Karpas-422 (cell line): ENCODE data around the gene PPT1. TPM values are rescaled to one million over a fixed set of nuclear protein-coding genes. Genes with fewer than 3 reads are reported as not detected.
"Not testable (repeated sequence)": the region's sequence is repeated elsewhere in the genome, so short reads cannot be mapped to it uniquely, and the experiment has no call there.

Experiments
- DNase-seq: peaks from one replicate; pipeline ENCODE4 v3.0.0-alpha.2; 2015
- H2AFZ ChIP-seq: fragments of 200-600 bp; sonication (generic); 2 replicates; pipeline ENCODE4 v1.6.1; 2014; ENCODE audit warnings: antibody characterized with exemption, low read length, mixed read lengths
- H3K27ac ChIP-seq: fragments of 200-600 bp; sonication (generic); 2 replicates; pipeline ENCODE4 v1.5.1; 2014; ENCODE audit warnings: mild to moderate bottlenecking, low read length, moderate library complexity
- H3K27me3 ChIP-seq: fragments of 200-600 bp; sonication (generic); 2 replicates; pipeline ENCODE4 v1.6.1; 2014; ENCODE audit warnings: low read length, mixed read lengths
- H3K36me3 ChIP-seq: fragments of 200-600 bp; sonication (generic); 2 replicates; pipeline ENCODE4 v1.6.1; 2014; ENCODE audit warnings: low read length, mixed read lengths; ENCODE audit not compliant: insufficient read depth
- H3K4me1 ChIP-seq: fragments of 200-600 bp; sonication (generic); 2 replicates; pipeline ENCODE4 v1.6.1; 2014; ENCODE audit warnings: mild to moderate bottlenecking, low read length, mixed read lengths
- H3K4me2 ChIP-seq: fragments of 200-600 bp; sonication (generic); 2 replicates; pipeline ENCODE4 v1.6.1; 2014; ENCODE audit warnings: low read length, low read depth, mild to moderate bottlenecking; ENCODE audit not compliant: poor library complexity, severe bottlenecking
- H3K4me3 ChIP-seq: fragments of 200-600 bp; sonication (generic); 2 replicates; pipeline ENCODE4 v1.5.1; 2014; ENCODE audit warnings: mild to moderate bottlenecking, antibody characterized with exemption, low read length, mixed read lengths
- H3K79me2 ChIP-seq: fragments of 200-600 bp; sonication (generic); 2 replicates; pipeline ENCODE4 v1.6.1; 2014; ENCODE audit warnings: mild to moderate bottlenecking, low read length, mixed read lengths
- H3K9ac ChIP-seq: fragments of 200-600 bp; sonication (generic); 2 replicates; pipeline ENCODE4 v1.6.0; 2014; ENCODE audit warnings: low read length
- H3K9me2 ChIP-seq: fragments of 200-600 bp; sonication (generic), shearing (Covaris generic); replicated peaks from 2 replicates; pipeline ENCODE4 v1.6.0; 2014; ENCODE audit warnings: mild to moderate bottlenecking, low read length, moderate library complexity; ENCODE audit not compliant: insufficient read depth
- H3K9me3 ChIP-seq: fragments of 300-700, 200-600 bp; sonication (generic); 2 replicates; pipeline ENCODE4 v1.6.1; 2014; ENCODE audit warnings: low read length, mixed read lengths
- H4K20me1 ChIP-seq: fragments of 200-600 bp; sonication (generic); 2 replicates; pipeline ENCODE4 v1.6.1; 2014; ENCODE audit warnings: mild to moderate bottlenecking, antibody characterized with exemption, low read length, low read depth; ENCODE audit not compliant: insufficient read depth
- total RNA-seq: library from RNA; depleted of rRNA; stranded (reverse); fragments of >200 nt; shearing (Covaris generic); gene quantifications from 2 replicates; pipeline ENCODE4 v1.2.3, GENCODE V29; 2014; ENCODE audit warnings: low replicate concordance

Gene PPT1
- total RNA-seq, 1 experiment from 2014 or later, result 77.4 TPM

DNA sequence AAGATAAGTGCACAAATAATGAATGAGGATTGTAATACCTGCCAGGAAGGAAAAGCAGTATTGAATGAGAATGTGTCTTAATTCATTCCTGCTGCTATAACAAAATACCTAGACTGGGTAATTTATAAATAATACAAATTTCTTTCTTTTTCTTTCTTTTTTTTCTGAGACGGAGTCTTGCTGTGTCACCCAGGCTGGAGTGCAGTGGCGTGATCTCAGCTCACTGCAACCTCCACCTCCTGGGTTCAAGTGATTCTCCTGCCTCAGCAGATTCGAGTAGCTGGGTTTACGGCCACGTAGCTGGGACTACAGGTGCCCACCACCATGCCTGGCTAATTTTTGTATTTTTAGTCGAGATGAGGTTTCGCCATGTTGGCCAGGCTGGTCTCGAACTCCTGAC, 59.8 kb downstream of the PPT1 start:
- H3K4me1 ChIP-seq, result peaks cover 22% of the 10 kb centered on the region
- not testable (repeated sequence) for H3K9ac ChIP-seq, H3K27ac ChIP-seq, H3K9me2 ChIP-seq, H3K4me2 ChIP-seq, H2AFZ ChIP-seq, H3K27me3 ChIP-seq, DNase-seq, H3K36me3 ChIP-seq, H4K20me1 ChIP-seq, H3K9me3 ChIP-seq, H3K4me3 ChIP-seq
- H3K79me2 ChIP-seq, result peaks cover 16% of the 10 kb centered on the region

DNA sequence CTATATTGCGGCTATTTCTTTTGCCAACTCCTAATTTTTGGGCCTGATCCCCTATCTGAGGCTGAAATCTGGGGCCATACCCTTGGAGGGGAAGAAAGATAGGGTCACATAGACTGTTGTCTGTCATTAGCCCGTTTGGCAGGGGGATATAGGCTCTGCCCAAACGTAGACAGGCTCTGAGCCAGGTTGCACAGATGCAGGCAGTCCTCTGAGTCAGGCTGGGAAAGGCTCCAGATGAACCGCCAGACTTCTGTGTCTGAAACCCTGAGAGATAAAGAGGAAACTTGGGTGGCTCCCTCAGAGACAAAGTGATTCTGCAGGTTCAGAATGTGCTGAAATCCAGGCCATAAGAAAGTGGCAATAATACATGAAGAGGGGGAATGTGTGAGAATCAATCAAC, 60.5 kb downstream of the PPT1 start:
- H4K20me1 ChIP-seq, result no peaks in the 10 kb centered on the region
- H3K9me2 ChIP-seq, result no peaks in the 10 kb centered on the region

DNA sequence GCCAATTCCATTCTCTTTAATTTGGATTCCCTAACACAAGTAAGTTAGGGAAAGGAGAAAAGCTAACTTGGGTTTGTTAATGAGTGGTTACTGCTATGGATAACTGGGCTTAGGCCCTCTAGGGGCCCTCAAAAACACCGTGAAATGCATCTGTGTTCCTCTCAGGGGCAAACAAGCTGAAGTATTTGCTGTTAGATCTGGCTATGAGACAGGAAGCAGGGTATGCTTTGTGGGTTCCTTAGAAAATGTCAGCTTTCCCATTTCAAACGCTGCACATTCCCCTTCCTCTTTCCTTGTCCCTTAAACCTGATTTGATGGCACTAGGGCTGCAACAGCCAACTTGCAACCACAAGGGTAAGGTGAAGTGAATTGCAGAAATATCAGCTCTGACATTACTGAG, 62.2 kb downstream of the PPT1 start:
- H3K9ac ChIP-seq, result no peak overlapping the region
- H2AFZ ChIP-seq, result no peak overlapping the region
- no peaks in the 10 kb centered on the region for H3K9me2 ChIP-seq
- H3K27me3 ChIP-seq, result no peaks in the 10 kb centered on the region
- no peak overlapping the region for H3K4me2 ChIP-seq
- H3K9me3 ChIP-seq, result no peaks in the 10 kb centered on the region
- DNase-seq, result no peak
- peaks cover 13% of the 10 kb centered on the region for H3K4me1 ChIP-seq
- no peak overlapping the region for H3K4me3 ChIP-seq
- H3K36me3 ChIP-seq, result no peaks in the 10 kb centered on the region
- H3K79me2 ChIP-seq, result no peaks in the 10 kb centered on the region
- no peak overlapping the region for H3K27ac ChIP-seq
- H4K20me1 ChIP-seq, result no peaks in the 10 kb centered on the region

More for the DNA sequence above, 60.5 kb downstream of the PPT1 start:
- Histone ChIP-seq H2AFZ (no peak overlapping the region), H3K27me3 (no peaks in the 10 kb centered on the region), H3K9ac (no peak overlapping the region), H3K79me2 (peaks cover 9% of the 10 kb centered on the region), H3K27ac (no peak overlapping the region), H3K4me2 (no peak overlapping the region), H3K36me3 (no peaks in the 10 kb centered on the region), H3K4me1 (peaks cover 15% of the 10 kb centered on the region), H3K9me3 (no peaks in the 10 kb centered on the region), H3K4me3 (no peak overlapping the region)
- DNase-seq, result no peak

DNA sequence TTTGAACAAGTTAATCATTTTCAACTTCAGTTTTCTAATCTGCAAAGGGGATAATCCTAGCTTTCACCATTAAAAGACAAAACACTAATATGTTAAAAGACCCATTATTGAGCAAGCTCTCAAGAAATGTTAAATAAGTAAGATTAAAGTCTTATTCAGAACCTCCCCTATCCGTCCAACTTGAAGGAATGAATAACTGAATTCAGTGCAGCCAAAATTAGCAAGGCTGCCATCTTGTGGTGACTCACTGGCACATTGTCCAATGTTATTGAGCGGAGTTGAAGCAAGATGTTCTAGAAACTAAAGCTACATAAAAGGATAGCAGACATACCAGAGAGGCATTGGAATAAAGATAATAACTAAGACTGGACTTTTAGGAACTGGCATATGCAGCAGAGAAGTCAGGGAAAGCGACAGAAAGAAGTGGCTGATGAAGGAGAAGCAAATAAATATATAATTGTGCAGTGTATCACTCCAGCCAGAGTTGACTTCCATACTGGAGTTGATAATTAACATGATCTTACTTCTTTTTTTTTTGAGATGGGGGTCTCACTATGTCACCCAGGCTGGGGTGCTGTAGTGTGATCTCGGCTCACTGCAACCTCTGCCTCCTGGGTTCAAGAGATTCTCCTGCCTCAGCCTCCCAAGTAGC, 64.7 kb downstream of the PPT1 start:
- no peaks in the 10 kb centered on the region for H3K9me3 ChIP-seq
- no peak overlapping the region for H3K4me3 ChIP-seq
- H3K27ac ChIP-seq, result no peak overlapping the region
- no peaks in the 10 kb centered on the region for H3K36me3 ChIP-seq
- H3K27me3 ChIP-seq, result no peaks in the 10 kb centered on the region
- H2AFZ ChIP-seq, result no peak overlapping the region
- no peaks in the 10 kb centered on the region for H3K4me1 ChIP-seq
- no peak overlapping the region for H3K9ac ChIP-seq
- H3K9me2 ChIP-seq, result no peaks in the 10 kb centered on the region
- peak; percentile 83 for DNase-seq
- H3K4me2 ChIP-seq, result no peak overlapping the region
- no peaks in the 10 kb centered on the region for H3K79me2 ChIP-seq
- H4K20me1 ChIP-seq, result no peaks in the 10 kb centered on the region

DNA sequence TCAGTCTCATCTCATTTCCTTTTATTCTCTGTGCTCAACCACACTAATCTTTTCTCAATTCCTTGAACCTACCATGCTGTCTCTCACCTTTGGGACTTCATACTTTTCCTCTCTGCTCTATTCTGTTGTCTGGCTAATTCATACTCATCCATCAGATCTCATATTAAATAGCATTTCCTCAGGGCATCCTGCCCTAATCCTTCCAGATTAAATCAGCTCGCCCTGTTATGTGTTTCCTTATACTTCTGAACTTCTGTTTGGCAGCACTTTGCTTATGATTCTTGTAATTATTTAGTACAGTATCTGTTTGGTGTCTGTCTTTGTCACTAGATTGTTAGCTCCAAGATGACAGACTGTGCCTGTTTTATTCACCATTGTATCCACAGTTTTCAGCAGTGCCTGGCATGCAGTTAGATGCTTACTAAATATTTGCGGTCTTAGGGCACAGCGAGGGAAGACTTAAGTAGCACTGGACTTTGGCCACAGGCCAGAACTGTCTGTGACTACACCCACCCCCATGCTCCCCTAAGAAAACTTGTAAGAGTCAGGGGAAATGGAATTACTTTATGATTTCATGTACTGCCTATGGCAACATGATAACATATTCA, 66.4 kb downstream of the PPT1 start:
- Histone ChIP-seq H3K4me2 (no peak overlapping the region), H3K9me2 (no peaks in the 10 kb centered on the region)
- DNase-seq, result peak; percentile 12

DNA sequence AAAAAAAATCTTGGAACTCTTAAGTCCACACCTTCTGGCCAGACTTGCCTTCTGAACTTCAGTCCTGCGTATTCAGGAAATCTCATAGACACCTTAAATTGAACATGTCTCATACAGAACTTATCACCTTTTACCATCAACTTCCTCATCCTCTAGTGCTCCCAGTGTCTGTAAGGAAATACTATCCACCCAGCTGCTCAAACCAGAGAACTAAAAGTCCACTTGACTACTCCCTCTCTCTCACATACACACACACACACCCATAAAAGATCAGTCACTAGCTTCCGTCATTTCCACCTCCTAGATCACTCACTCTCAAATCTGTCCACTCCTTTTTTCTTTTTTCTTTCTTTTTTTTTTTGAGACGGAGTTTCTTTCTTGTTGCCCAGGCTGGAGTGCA, 67.4 kb downstream of the PPT1 start:
- no peaks in the 10 kb centered on the region for H3K27me3 ChIP-seq
- H4K20me1 ChIP-seq, result no peaks in the 10 kb centered on the region

More for the DNA sequence above, 66.4 kb downstream of the PPT1 start:
- H3K36me3 ChIP-seq, result no peaks in the 10 kb centered on the region
- H3K9me3 ChIP-seq, result no peaks in the 10 kb centered on the region
- no peak overlapping the region for H3K9ac ChIP-seq
- no peak overlapping the region for H3K27ac ChIP-seq
- no peak overlapping the region for H3K4me3 ChIP-seq
- H3K79me2 ChIP-seq, result no peaks in the 10 kb centered on the region
- no peaks in the 10 kb centered on the region for H3K4me1 ChIP-seq
- H2AFZ ChIP-seq, result no peak overlapping the region
- H3K27me3 ChIP-seq, result no peaks in the 10 kb centered on the region
- H4K20me1 ChIP-seq, result no peaks in the 10 kb centered on the region

DNA sequence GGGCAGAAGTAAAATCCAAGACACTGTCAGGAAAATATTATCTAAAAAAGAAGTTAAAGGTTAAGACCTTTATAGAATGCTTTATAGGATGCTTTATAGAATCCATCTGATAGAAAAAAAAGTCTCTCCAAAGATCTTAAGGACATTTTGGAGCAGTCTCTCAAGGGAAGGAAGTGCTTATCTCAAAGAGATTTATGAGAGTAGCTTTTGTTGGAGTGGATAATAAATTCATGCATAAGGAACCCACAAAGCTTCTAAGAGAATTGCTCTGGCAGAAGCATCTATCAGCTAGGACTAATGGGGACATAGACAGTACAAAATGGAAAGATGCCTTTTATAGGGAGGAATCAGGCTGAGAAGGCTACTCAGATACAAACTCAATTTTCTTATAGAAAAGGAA, 69.4 kb downstream of the PPT1 start:
- no peak for DNase-seq
- no peak overlapping the region for H3K4me3 ChIP-seq

More for the DNA sequence above, 67.4 kb downstream of the PPT1 start:
- H3K4me1 ChIP-seq, result no peaks in the 10 kb centered on the region
- no peak overlapping the region for H3K9ac ChIP-seq
- no peaks in the 10 kb centered on the region for H3K36me3 ChIP-seq
- H3K79me2 ChIP-seq, result no peaks in the 10 kb centered on the region
- H3K27ac ChIP-seq, result no peak overlapping the region
- DNase-seq, result no peak
- H3K4me2 ChIP-seq, result no peak overlapping the region
- no peak overlapping the region for H3K4me3 ChIP-seq
- no peak overlapping the region for H2AFZ ChIP-seq
- no peaks in the 10 kb centered on the region for H3K9me3 ChIP-seq
- no peaks in the 10 kb centered on the region for H3K9me2 ChIP-seq

DNA sequence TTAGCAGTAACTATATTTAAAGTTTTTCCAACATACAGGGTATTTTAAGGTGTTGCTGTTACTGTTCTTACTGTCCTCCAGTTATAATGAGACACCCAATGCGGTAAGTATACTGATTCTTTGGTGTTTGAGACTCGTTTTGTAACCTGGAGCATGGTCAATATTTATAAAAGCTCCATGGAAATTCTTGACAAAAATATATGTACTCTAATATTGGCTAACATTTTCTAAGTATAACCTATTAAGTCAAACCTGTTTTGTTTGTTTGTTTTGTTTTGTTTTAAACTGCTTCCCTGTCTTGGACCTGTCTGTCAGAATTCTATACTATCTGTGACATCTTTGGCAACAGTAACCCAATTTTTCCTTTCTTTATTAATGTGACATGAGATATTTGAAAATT, 72.4 kb downstream of the PPT1 start:
- H3K4me1 ChIP-seq, result no peaks in the 10 kb centered on the region
- H3K9me3 ChIP-seq, result no peaks in the 10 kb centered on the region
- DNase-seq, result no peak
- H2AFZ ChIP-seq, result no peak overlapping the region
- H3K9ac ChIP-seq, result no peak overlapping the region
- no peak overlapping the region for H3K4me2 ChIP-seq
- H3K4me3 ChIP-seq, result no peak overlapping the region
- no peaks in the 10 kb centered on the region for H4K20me1 ChIP-seq
- H3K79me2 ChIP-seq, result no peaks in the 10 kb centered on the region
- no peaks in the 10 kb centered on the region for H3K27me3 ChIP-seq
- H3K27ac ChIP-seq, result no peak overlapping the region
- no peaks in the 10 kb centered on the region for H3K9me2 ChIP-seq
- no peaks in the 10 kb centered on the region for H3K36me3 ChIP-seq

More for the DNA sequence above, 69.4 kb downstream of the PPT1 start:
- no peak overlapping the region for H3K27ac ChIP-seq
- no peaks in the 10 kb centered on the region for H3K79me2 ChIP-seq
- no peaks in the 10 kb centered on the region for H3K9me3 ChIP-seq
- no peaks in the 10 kb centered on the region for H3K4me1 ChIP-seq
- H3K9ac ChIP-seq, result no peak overlapping the region
- no peaks in the 10 kb centered on the region for H3K36me3 ChIP-seq
- no peaks in the 10 kb centered on the region for H4K20me1 ChIP-seq
- no peaks in the 10 kb centered on the region for H3K27me3 ChIP-seq
- H3K9me2 ChIP-seq, result no peaks in the 10 kb centered on the region
- H3K4me2 ChIP-seq, result no peak overlapping the region
- no peak overlapping the region for H2AFZ ChIP-seq
